SK-N-SH (cell line): Measurements from ENCODE around the gene TCTN1. TPM values are rescaled to one million over a fixed set of nuclear protein-coding genes. Genes with fewer than 3 reads are reported as not detected.
A peak's percentile ranks its signal among the peaks of the same experiment; 100 is the strongest.

Experiments
- CTCF ChIA-PET: fragments of 300-600, 350-600 bp; formaldehyde crosslinking; extraction: SDS; loops from one replicate; lab custom pipeline; 2021; lab: Yijun Ruan, JAX
- POLR2A ChIA-PET: fragments of 350-600 bp; sonication (Branson Sonifier 250); formaldehyde crosslinking; extraction: SDS; loops from one replicate; lab custom pipeline; 2020; ENCODE audit warnings: antibody characterized with exemption, inconsistent platforms; lab: Yijun Ruan, JAX
- DNase-seq: peaks from one replicate; pipeline ENCODE4 v3.0.0; 2012
- H2AFZ ChIP-seq: fragments of 200-600 bp; sonication (generic); 2 replicates; pipeline ENCODE4 v1.8.1; 2016; ENCODE audit warnings: antibody characterized with exemption, mild to moderate bottlenecking, low read depth
- H3F3A ChIP-seq: fragments of 200-600 bp; sonication (generic); replicated peaks from 2 replicates; pipeline ENCODE3; 2016; ENCODE audit warnings: antibody characterized with exemption, mild to moderate bottlenecking; ENCODE audit not compliant: insufficient read depth
- H3K27ac ChIP-seq, 2 experiments: fragments of 200-500 bp in 1 of 2; fragments of 200-600 bp in 1 of 2; sonication (Bioruptor generic) in 1 of 2; sonication (generic), shearing (Covaris generic) in 1 of 2; 2 replicates each; pipeline versions ENCODE4 v1.5.1 to v1.6.1; 2014 to 2016; ENCODE audit warnings: low read depth in 2 of 2, inconsistent platforms in 1 of 2, low read length in 1 of 2, mild to moderate bottlenecking in 1 of 2, mixed read lengths in 1 of 2
- H3K27me3 ChIP-seq: fragments of 200-600 bp; sonication (generic), shearing (Covaris generic); 2 replicates; pipeline ENCODE4 v1.6.1; 2016; ENCODE audit warnings: mixed run types; ENCODE audit not compliant: insufficient read depth
- H3K36me3 ChIP-seq, 2 experiments: fragments of 200-500 bp in 1 of 2; fragments of 200-600 bp in 1 of 2; sonication (Bioruptor generic) in 1 of 2; sonication (generic) in 1 of 2; replicated peaks in 1 of 2; 2 replicates each; pipeline versions ENCODE3 to v1.5.1; 2014 to 2016; ENCODE audit warnings: low read length in 1 of 2, mild to moderate bottlenecking in 1 of 2; ENCODE audit not compliant: insufficient read depth in 2 of 2, control insufficient read depth in 1 of 2
- H3K4me1 ChIP-seq, 2 experiments: fragments of 200-500 bp in 1 of 2; fragments of 200-600 bp in 1 of 2; sonication (Bioruptor generic) in 1 of 2; sonication (generic), shearing (Covaris generic) in 1 of 2; 2 replicates each; pipeline versions ENCODE4 v1.5.1 to v1.6.1; 2014 to 2016; ENCODE audit warnings: low read depth in 1 of 2, low read length in 1 of 2, mixed run types in 1 of 2; ENCODE audit not compliant: insufficient read depth in 2 of 2, control insufficient read depth in 1 of 2
- H3K4me2 ChIP-seq: fragments of 200-600 bp; sonication (generic), shearing (Covaris generic); 2 replicates; pipeline ENCODE4 v1.6.1; 2017; ENCODE audit warnings: mixed run types
- H3K4me3 ChIP-seq, 2 experiments: fragments of 200-500 bp in 1 of 2; fragments of 200-600 bp in 1 of 2; sonication (Bioruptor generic) in 1 of 2; sonication (generic), shearing (Covaris generic) in 1 of 2; 2 replicates each; pipeline versions ENCODE4 v1.5.1 to v1.8.1; 2014 to 2016; ENCODE audit warnings: low read depth in 2 of 2, inconsistent platforms in 1 of 2, low read length in 1 of 2, mild to moderate bottlenecking in 1 of 2, mixed read lengths in 1 of 2, moderate library complexity in 1 of 2
- H3K79me2 ChIP-seq: fragments of 200-600 bp; sonication (generic); 2 replicates; pipeline ENCODE4 v1.8.1; 2017; ENCODE audit warnings: mild to moderate bottlenecking; ENCODE audit not compliant: insufficient read depth
- H3K9ac ChIP-seq: fragments of 200-600 bp; sonication (generic); 2 replicates; pipeline ENCODE4 v1.6.1; 2017; ENCODE audit warnings: mixed run types
- H3K9me2 ChIP-seq: fragments of 200-600 bp; sonication (generic); 2 replicates; pipeline ENCODE4 v1.6.1; 2017; ENCODE audit warnings: mixed run types
- H3K9me3 ChIP-seq: fragments of 200-600 bp; sonication (generic); 2 replicates; pipeline ENCODE4 v1.6.1; 2017; ENCODE audit warnings: mixed run types, mild to moderate bottlenecking, moderate library complexity
- H4K20me1 ChIP-seq: fragments of 200-600 bp; sonication (generic); 2 replicates; pipeline ENCODE4 v1.6.1; 2017; ENCODE audit warnings: mild to moderate bottlenecking, mixed run types; ENCODE audit not compliant: insufficient read depth
- ELF1 ChIP-seq: IDR thresholded peaks from 2 replicates; pipeline ENCODE4 v1.4.0; 2012
- FOXM1 ChIP-seq: IDR thresholded peaks from 2 replicates; pipeline ENCODE4 v1.4.0; 2012; ENCODE audit warnings: low read depth, mild to moderate bottlenecking
- GABPA ChIP-seq: IDR thresholded peaks from 2 replicates; pipeline ENCODE4 v1.4.0; 2012; ENCODE audit warnings: low read depth, mild to moderate bottlenecking
- GATA2 ChIP-seq: sonication (generic); formaldehyde crosslinking; IDR thresholded peaks from 2 replicates; pipeline ENCODE4 v1.5.0; 2020; ENCODE audit warnings: mild to moderate bottlenecking, missing genetic modification reagents
- IRF3 ChIP-seq: fragments of 150-350 bp; IDR thresholded peaks from 2 replicates; pipeline ENCODE4 v1.6.1; 2016; ENCODE audit warnings: mild to moderate bottlenecking, low read depth, low read length
- MXI1 ChIP-seq: IDR thresholded peaks from 2 replicates; pipeline ENCODE4 v1.6.1; 2012; ENCODE audit warnings: mild to moderate bottlenecking, low read depth, low read length, improper control_type of control experiment
- NFIC ChIP-seq: IDR thresholded peaks from 2 replicates; pipeline ENCODE4 v1.4.0; 2012; ENCODE audit warnings: borderline replicate concordance
- POLR2AphosphoS5 ChIP-seq: IDR thresholded peaks from 2 replicates; pipeline ENCODE4 v1.6.1; 2012; ENCODE audit warnings: low read depth, low read length
- RCOR1 ChIP-seq: fragments of 150-350 bp; IDR thresholded peaks from 2 replicates; pipeline ENCODE4 v1.6.1; 2017; ENCODE audit warnings: antibody characterized with exemption, low read length
- RXRA ChIP-seq: IDR thresholded peaks from 2 replicates; pipeline ENCODE4 v1.4.0; 2012; ENCODE audit warnings: low read depth, mild to moderate bottlenecking, borderline replicate concordance
- TAF1 ChIP-seq: IDR thresholded peaks from 2 replicates; pipeline ENCODE4 v1.6.1; 2012; ENCODE audit warnings: low read depth, mild to moderate bottlenecking, low read length, moderate library complexity, borderline replicate concordance
- TEAD4 ChIP-seq: IDR thresholded peaks from 2 replicates; pipeline ENCODE4 v1.4.0; 2012; ENCODE audit warnings: mild to moderate bottlenecking, borderline replicate concordance; ENCODE audit not compliant: insufficient read depth
- USF2 ChIP-seq: fragments of 150-350 bp; IDR thresholded peaks from 2 replicates; pipeline ENCODE4 v1.6.1; 2017; ENCODE audit warnings: antibody characterized with exemption, low read length, low read depth, borderline replicate concordance
- YY1 ChIP-seq: IDR thresholded peaks from 2 replicates; pipeline ENCODE4 v1.4.0; 2012; ENCODE audit warnings: low read depth, mild to moderate bottlenecking
- ZBTB33 ChIP-seq: IDR thresholded peaks from 2 replicates; pipeline ENCODE4 v1.4.0; 2012; ENCODE audit warnings: low read depth, borderline replicate concordance
- WGBS: methylation state at CpG from one replicate; pipeline ENCODE4 v1.1.6; 2017; ENCODE audit warnings: low lambda C conversion rate; 5-methylcytosine and 5-hydroxymethylcytosine counted together
- polyA plus RNA-seq, 3 experiments: library from polyadenylated mRNA; depleted of rRNA; stranded (reverse); fragments of >200 nt; gene quantifications; 2 replicates each; pipeline ENCODE4 v1.2.3, GENCODE V29; 2012

The TCTN1 gene
- polyA plus RNA-seq, 1 of the 3 experiments (the other 2 are of a cell fraction), result 40.2 TPM

- POLR2A ChIA-PET, result interaction anchor here (0.6 kb wide), 1 partner anchor 55 kb away, joined by 3 read pairs; no protein-coding TSS in a partner anchor
- Histone ChIP-seq H3K9me3 (no peaks in the 10 kb centered on the region), H3K27me3 (peaks cover 27% of the 10 kb centered on the region), H3K9ac (no peak within 1 kb of the TSS), H3K4me2 (peak within 1 kb of the TSS; percentile 28; the same call in 1 of the 2 replicates), H3K9me2 (no peaks in the 10 kb centered on the region), H3F3A (no peaks in the 10 kb centered on the region), H3K36me3 (no peaks in the 10 kb centered on the region), H2AFZ (no peak within 1 kb of the TSS), H3K4me3 (peak within 1 kb of the TSS in 1 of 2 experiments; percentile 32; a peak in 2 of 4 replicates), H3K27ac (no peak within 1 kb of the TSS), H4K20me1 (no peaks in the 10 kb centered on the region), H3K4me1 (peaks cover 0 to under 1% of the 10 kb centered on the region in 2 experiments; a peak in 1 of 4 replicates), H3K79me2 (no peaks in the 10 kb centered on the region)
- TF ChIP-seq TAF1, result no peak
- no peak for TF ChIP-seq ELF1
- TF ChIP-seq FOXM1, result no peak
- TF ChIP-seq USF2, result no peak
- TF ChIP-seq RCOR1, result no peak
- TF ChIP-seq RXRA, result no peak
- no peak for TF ChIP-seq YY1
- TF ChIP-seq ZBTB33, result no peak
- no peak for TF ChIP-seq GATA2 (CRISPR knock-in tag)
- no peak for TF ChIP-seq IRF3
- no peak for TF ChIP-seq NFIC
- TF ChIP-seq TEAD4, result no peak
- no peak for TF ChIP-seq GABPA
- no peak for TF ChIP-seq MXI1
- TF ChIP-seq POLR2AphosphoS5, result no peak
- CTCF ChIA-PET, result interaction anchor here (1.5 kb wide), 1 partner anchor 220 kb away, joined by 6 read pairs; the partner anchor contains the start of gene FAM216A
- peak; percentile 77 for DNase-seq
- WGBS, result 50% methylated on average over 7 of the region's 64 CpGs
Observed at GRCh38 chr12:110688446-110689280, 74.7 kb downstream of the TCTN1 start, which contains the start of gene HVCN1. TSS of gene HVCN1 (minus strand) at chr12:110689115. CDS start at chr12:110683245, 5,870 bp downstream.
